H54 (cell line): Measurements from ENCODE around the gene PLGRKT.
"Not testable (repeated sequence)": the region's sequence is repeated elsewhere in the genome, so short reads cannot be mapped to it uniquely, and the experiment has no call there.

Experiments
- DNase-seq: peaks from one replicate; pipeline ENCODE4 v3.0.0; 2011; ENCODE audit warnings: low spot score, mixed read lengths; ENCODE audit not compliant: insufficient read length
- FAIRE-seq: peaks from 3 replicates; lab custom pipeline; 2011; peaks lifted over from hg19 to GRCh38; lab: Jason Lieb, UNC
- POLR2A ChIP-seq: IDR thresholded peaks from 2 replicates; pipeline ENCODE4 v1.6.1; 2011; ENCODE audit warnings: low read depth, mild to moderate bottlenecking, low read length

PLGRKT gene

DNA sequence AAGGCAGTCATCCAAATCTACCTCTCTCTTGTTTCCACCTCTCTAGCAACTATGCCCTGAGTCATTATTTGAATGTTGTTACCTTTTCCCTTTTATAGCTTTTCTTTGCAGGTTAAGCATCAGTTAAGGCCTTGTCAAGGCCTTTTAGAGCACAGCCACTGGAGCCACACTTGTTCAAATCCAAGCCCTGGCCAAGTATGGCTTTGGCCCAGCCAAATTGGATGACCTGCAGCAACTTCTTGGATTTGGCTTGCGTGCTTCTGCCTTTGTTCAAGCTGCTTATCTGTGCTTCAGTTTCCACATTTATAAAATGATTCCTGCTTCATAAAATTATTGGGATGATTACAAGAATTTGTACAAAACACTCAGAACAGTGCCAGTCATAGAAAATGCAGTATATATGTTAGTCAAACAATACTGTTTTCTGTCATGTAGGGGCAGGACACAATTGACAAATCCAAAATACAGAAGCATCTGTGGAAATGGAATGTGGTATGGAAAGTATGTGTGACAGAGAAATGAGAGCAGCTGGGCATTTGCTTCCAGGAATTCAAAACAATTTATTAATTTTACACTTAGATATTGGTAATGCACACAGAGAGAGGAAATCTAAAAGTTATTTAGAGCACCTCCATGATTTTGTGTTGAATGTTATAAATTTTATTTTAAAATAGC lies 80.2 kb downstream of the PLGRKT start:
- no peak for TF ChIP-seq POLR2A
- DNase-seq (no peak), FAIRE-seq (no peak)

DNA sequence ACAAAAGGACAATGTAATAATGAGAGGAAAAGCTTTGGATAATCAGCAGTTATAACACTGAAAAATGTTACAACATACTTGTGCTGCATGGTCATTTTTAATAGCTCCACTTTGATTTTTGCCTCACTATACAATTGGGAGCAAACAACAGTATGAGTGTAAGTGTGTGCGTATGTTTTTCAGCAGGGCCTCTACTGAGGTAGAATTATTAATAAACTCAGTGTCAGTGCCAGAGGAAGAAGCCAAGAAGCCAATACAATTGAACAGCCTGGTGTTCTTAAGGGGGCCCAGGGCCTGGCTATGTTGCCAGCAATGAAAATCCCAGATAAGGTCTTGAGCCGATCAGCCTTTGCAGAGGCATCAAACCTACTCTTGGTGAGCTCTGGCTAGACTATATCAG lies 81.9 kb downstream of the PLGRKT start:
- DNase-seq (no peak), FAIRE-seq (no peak)
- TF ChIP-seq POLR2A: no peak

- TF ChIP-seq POLR2A: no peak
- FAIRE-seq (no peak), DNase-seq (no peak)
These were observed 82.5 kb downstream of the PLGRKT start for GRCh38 chr9:5355226-5355625.

GRCh38 chr9:5354184-5354583 lies 83.5 kb downstream of the PLGRKT start:
- DNase-seq (no peak), FAIRE-seq (no peak)
- no peak for TF ChIP-seq POLR2A

- no peak for DNase-seq
- TF ChIP-seq POLR2A: no peak
- no peak for FAIRE-seq
These were observed 85.0 kb downstream of the PLGRKT start for GRCh38 chr9:5352637-5353248.

GRCh38 chr9:5338992-5339981 lies 98.4 kb downstream of the PLGRKT start, which contains the start of gene RLN1:
Gene RLN1 (minus strand): TSS chr9:5339876. CDS start chr9:5339746, 130 bp downstream.
- not testable (repeated sequence) for DNase-seq, FAIRE-seq

DNA sequence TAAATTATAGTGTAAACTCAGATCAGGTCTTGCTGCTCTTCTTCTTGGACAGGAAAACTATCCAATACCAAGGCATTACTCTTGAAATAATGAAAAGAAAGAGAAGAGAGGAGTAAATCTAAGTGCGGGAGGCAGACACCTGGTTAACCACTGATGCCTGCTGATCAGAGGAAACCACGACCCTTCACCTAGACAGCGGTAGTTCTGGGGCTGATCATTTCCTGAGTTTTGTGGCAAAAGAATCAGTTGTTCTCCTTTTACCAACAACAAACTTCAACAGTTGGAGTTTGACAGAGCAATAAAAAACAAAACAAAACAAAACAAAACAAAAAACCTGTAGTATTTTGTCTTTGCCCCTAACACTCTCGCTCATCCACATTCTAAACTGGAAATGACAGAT lies 101.0 kb downstream of the PLGRKT start:
- no peak for FAIRE-seq
- no peak for TF ChIP-seq POLR2A
- DNase-seq: no peak

GRCh38 chr9:5331276-5331675 lies 106.4 kb downstream of the PLGRKT start:
- not testable (repeated sequence) for DNase-seq, FAIRE-seq

- DNase-seq (no peak), FAIRE-seq (no peak)
- TF ChIP-seq POLR2A: no peak
These were observed 110.7 kb downstream of the PLGRKT start for GRCh38 chr9:5326893-5327548.

DNA sequence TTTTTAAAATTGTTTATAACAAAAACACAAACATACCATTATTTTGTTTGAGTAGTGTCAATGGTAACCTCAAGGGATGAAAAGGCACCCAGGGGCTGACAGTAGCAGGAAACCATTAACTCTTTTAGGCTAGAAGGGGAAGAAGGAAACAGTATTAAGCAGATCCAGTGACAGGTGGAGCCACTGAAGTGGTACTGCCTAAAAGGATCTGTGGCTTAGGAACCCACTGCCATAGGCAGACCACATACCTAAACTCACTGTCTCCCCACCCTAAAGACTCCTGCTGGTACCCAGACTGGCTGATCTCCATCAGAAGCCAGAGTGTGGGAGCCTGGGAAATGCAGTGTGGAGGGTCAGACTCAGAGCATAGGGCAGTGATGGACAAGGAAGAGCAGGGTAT lies 111.5 kb downstream of the PLGRKT start:
- no peak for TF ChIP-seq POLR2A
- no peak for DNase-seq
- FAIRE-seq: no peak

DNA sequence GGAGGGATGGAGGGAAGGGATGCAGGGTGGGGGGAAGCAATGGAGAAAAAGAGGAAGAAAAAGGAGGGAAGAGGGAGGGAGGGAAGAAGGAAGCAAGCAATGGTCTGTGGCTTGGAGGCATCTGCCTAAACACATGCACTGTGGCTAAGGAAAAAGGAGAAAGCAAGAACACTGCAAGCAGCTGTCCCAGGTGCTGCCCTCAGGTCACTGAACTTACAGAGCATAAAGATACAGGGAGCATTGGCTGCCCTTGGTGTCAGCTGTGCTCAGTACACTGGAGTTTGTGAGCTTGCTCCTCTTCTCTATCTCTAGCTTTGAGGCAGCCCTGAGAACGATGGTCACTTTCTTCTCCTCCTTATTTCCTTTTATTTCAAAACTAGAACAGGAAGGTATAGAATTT lies 116.1 kb downstream of the PLGRKT start:
- DNase-seq: not testable (repeated sequence)
- FAIRE-seq: peak; percentile 36

DNA sequence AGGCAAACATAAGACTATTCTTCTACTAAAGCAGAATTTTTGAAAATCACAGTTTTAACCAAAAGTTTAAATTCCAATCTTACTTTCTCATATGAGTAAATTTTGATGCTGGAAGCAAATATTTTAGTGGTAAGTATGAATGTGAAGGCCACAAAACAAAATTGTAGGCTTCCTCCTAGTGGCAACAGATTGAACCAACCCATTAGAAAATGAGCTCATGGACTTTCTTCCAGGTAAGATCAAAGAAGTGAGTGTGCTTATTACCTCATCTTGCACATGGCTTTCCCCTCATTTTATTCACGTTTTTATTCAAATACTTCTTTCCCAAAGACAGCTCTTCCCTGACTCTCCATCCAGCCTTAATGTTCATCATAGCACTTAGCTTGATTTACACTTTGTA lies 116.7 kb downstream of the PLGRKT start:
- no peak for FAIRE-seq
- no peak for TF ChIP-seq POLR2A
- DNase-seq: no peak

GRCh38 chr9:5316406-5316805 lies 121.3 kb downstream of the PLGRKT start:
- FAIRE-seq: not testable (repeated sequence)

More at GRCh38 chr9:5316406-5316805, 121.3 kb downstream of the PLGRKT start:
- not testable (repeated sequence) for DNase-seq
